ENCODE results near the gene IL1R2. TPM values are rescaled to one million over a fixed set of nuclear protein-coding genes. Genes with fewer than 3 reads are reported as not detected.
A peak's percentile ranks its signal among the peaks of the same experiment; 100 is the strongest.

Gene IL1R2
- total and polyA plus RNA-seq, 2 of the 13 experiments (the other 11 are each of a cell fraction or from before 2014, with no cell fraction given), result 3.6 to 7.3 TPM

DNA sequence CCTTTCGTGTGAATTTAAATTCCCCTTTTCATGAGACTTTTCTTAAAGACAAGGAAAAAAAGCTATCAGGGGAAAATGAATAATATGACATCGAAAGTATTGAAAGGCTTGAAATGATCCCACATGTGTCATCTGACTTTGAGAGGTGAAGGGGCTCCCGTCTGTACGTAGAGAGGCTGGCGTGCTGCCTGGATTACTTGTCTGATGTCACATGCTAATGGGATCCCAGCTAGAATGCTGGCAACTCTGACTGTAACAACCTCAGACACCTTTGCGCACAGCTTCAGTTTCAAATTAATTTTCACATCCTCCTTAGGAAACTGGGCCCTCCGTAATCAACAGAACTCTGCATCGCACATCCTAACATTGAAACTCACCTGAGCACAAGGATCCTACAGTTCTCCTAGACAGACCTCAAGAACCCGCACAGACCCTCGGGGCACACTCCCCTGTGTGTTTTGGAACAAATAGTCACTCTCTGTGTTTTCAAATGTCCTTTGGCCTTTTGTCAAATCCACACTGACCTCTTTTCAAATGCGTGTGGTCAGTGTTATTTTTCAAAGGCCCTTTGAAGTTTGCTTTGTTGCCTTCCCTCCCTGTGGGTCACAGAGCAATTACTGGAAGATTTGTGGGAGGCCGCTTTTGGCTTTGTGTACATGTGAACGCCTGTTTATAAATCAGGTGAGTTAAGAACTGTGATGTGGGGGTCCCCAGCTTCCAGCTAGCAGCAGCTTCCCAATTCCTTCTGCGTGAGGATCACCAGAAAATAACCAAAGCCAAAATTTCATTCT, 65.9 kb downstream of the IL1R2 start (continued):
- TF ChIP-seq DMTF1 (CRISPR knock-in tag; IDR thresholded peaks at IDR 0.05), result no peak
- no peak for TF ChIP-seq ZHX2 (IDR thresholded peaks at IDR 0.05; ENCODE audit: low read depth)
- no peak; the same call in 1 of the 2 replicates for TF ChIP-seq ZHX2 (CRISPR knock-in tag; IDR thresholded peaks at IDR 0.05; ENCODE audit: borderline replicate concordance)
- TF ChIP-seq ZNF580 (CRISPR knock-in tag; IDR thresholded peaks at IDR 0.05; ENCODE audit: borderline replicate concordance, low read depth), result peak; percentile 97
- TF ChIP-seq KLF13 (CRISPR knock-in tag; IDR thresholded peaks at IDR 0.05), result no peak
- TF ChIP-seq NR2F2 (IDR thresholded peaks at IDR 0.05; ENCODE audit: borderline replicate concordance, low read depth), result peak; percentile 99
- no peak; the same call in 1 of the 2 replicates for TF ChIP-seq NFYB (CRISPR knock-in tag; IDR thresholded peaks at IDR 0.05)
- TF ChIP-seq, protein P1, sequence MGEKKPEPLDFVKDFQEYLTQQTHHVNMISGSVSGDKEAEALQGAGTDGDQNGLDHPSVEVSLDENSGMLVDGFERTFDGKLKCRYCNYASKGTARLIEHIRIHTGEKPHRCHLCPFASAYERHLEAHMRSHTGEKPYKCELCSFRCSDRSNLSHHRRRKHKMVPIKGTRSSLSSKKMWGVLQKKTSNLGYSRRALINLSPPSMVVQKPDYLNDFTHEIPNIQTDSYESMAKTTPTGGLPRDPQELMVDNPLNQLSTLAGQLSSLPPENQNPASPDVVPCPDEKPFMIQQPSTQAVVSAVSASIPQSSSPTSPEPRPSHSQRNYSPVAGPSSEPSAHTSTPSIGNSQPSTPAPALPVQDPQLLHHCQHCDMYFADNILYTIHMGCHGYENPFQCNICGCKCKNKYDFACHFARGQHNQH (CRISPR knock-in tag; IDR thresholded peaks at IDR 0.05), result peak; percentile 99
- TF ChIP-seq MZF1 (CRISPR knock-in tag; IDR thresholded peaks at IDR 0.05; ENCODE audit: borderline replicate concordance), result 0 out of 2 replicates have a peak, but pooled peaks have one; percentile 9
- peak; percentile 75 for TF ChIP-seq ZNF547 (CRISPR knock-in tag; IDR thresholded peaks at IDR 0.05)
- TF ChIP-seq SIN3B (IDR thresholded peaks at IDR 0.05; ENCODE audit: low read length), result no peak
- TF ChIP-seq ZBTB39 (CRISPR knock-in tag; IDR thresholded peaks at IDR 0.05), result no peak
- peak; percentile 91 for TF ChIP-seq PATZ1 (CRISPR knock-in tag; IDR thresholded peaks at IDR 0.05)
